SK-N-SH treated with all-trans-retinoic acid at 6 μM for 48 hours (cell line): ENCODE data around the gene FHIT.

Experiments
- ATAC-seq: fragments of 200-7000 bp; cut with Tn5 transposase; 3 replicates; pipeline ENCODE4 v1.9.1; 2020; ENCODE audit warnings: mild to moderate bottlenecking, moderate library complexity
- BACH2 ChIP-seq: fragments of 250-450 bp; sonication (Bioruptor Pico); IDR thresholded peaks from 2 replicates; pipeline ENCODE4 v1.9.0; 2021; ENCODE audit warnings: mild to moderate bottlenecking, borderline replicate concordance
- CREB5 ChIP-seq: fragments of 250-450 bp; sonication (Bioruptor Pico); IDR thresholded peaks from 2 replicates; pipeline ENCODE4 v1.5.1; 2020; ENCODE audit warnings: low read depth, mild to moderate bottlenecking, moderate library complexity
- CSDC2 ChIP-seq: fragments of 250-450 bp; sonication (Bioruptor Pico); IDR thresholded peaks from 2 replicates; pipeline ENCODE4 v1.5.0; 2020; ENCODE audit warnings: mild to moderate bottlenecking, moderate library complexity
- CSRNP3 ChIP-seq: fragments of 250-450 bp; sonication (Bioruptor Pico); IDR thresholded peaks from 2 replicates; pipeline ENCODE4 v1.5.1; 2021; ENCODE audit warnings: mild to moderate bottlenecking, moderate library complexity
- ESRRG ChIP-seq: fragments of 250-450 bp; sonication (Bioruptor Pico); IDR thresholded peaks from 2 replicates; pipeline ENCODE4 v1.6.1; 2021; ENCODE audit warnings: mild to moderate bottlenecking
- GLIS3 ChIP-seq: fragments of 250-450 bp; sonication (Bioruptor Pico); IDR thresholded peaks from 2 replicates; pipeline ENCODE4 v1.5.0; 2020; ENCODE audit warnings: mild to moderate bottlenecking, moderate library complexity
- ISL1 ChIP-seq: fragments of 250-450 bp; sonication (Bioruptor Pico); IDR thresholded peaks from 2 replicates; pipeline ENCODE4 v2.1.2; 2022; ENCODE audit warnings: mild to moderate bottlenecking, moderate library complexity
- OSR1 ChIP-seq: fragments of 250-450 bp; sonication (Bioruptor Pico); IDR thresholded peaks from 2 replicates; pipeline ENCODE4 v1.8.0; 2022; ENCODE audit warnings: moderate library complexity, mild to moderate bottlenecking, inconsistent platforms
- PATZ1 ChIP-seq: fragments of 250-450 bp; sonication (Bioruptor Pico); IDR thresholded peaks from 2 replicates; pipeline ENCODE4 v1.8.0; 2020; ENCODE audit warnings: mild to moderate bottlenecking, moderate library complexity, borderline replicate concordance
- POU6F1 ChIP-seq: fragments of 250-450 bp; sonication (Bioruptor Pico); IDR thresholded peaks from 2 replicates; pipeline ENCODE4 v1.8.0; 2021; ENCODE audit warnings: low read depth, mild to moderate bottlenecking, moderate library complexity, borderline replicate concordance
- PPARA ChIP-seq: fragments of 250-450 bp; sonication (Bioruptor Pico); IDR thresholded peaks from 2 replicates; pipeline ENCODE4 v1.5.0; 2020; ENCODE audit warnings: mild to moderate bottlenecking, borderline replicate concordance
- RARB ChIP-seq: fragments of 250-450 bp; sonication (Bioruptor Pico); IDR thresholded peaks from 2 replicates; pipeline ENCODE4 v1.8.0; 2021; ENCODE audit warnings: mild to moderate bottlenecking, moderate library complexity
- SNAI2 ChIP-seq: fragments of 250-450 bp; sonication (Bioruptor Pico); IDR thresholded peaks from 2 replicates; pipeline ENCODE4 v1.5.0; 2020; ENCODE audit warnings: mild to moderate bottlenecking, moderate library complexity
- TCF4 ChIP-seq: fragments of 250-450 bp; sonication (Bioruptor Pico); IDR thresholded peaks from 2 replicates; pipeline ENCODE4 v1.8.0; 2021; ENCODE audit warnings: mild to moderate bottlenecking, moderate library complexity, borderline replicate concordance
- TOX ChIP-seq: fragments of 250-450 bp; sonication (Bioruptor Pico); IDR thresholded peaks from 2 replicates; pipeline ENCODE4 v1.8.0; 2021; ENCODE audit warnings: mild to moderate bottlenecking, moderate library complexity, borderline replicate concordance
- TSHZ2 ChIP-seq: fragments of 250-450 bp; sonication (Bioruptor Pico); IDR thresholded peaks from 2 replicates; pipeline ENCODE4 v1.5.0; 2020; ENCODE audit warnings: mild to moderate bottlenecking, moderate library complexity
- ZC3H10 ChIP-seq: fragments of 250-450 bp; sonication (Bioruptor Pico); IDR thresholded peaks from 2 replicates; pipeline ENCODE4 v1.5.1; 2021; ENCODE audit warnings: mild to moderate bottlenecking, moderate library complexity
- ZFP3 ChIP-seq: fragments of 250-450 bp; sonication (Bioruptor Pico); IDR thresholded peaks from 2 replicates; pipeline ENCODE4 v1.5.0; 2020; ENCODE audit warnings: mild to moderate bottlenecking, moderate library complexity
- ZFP30 ChIP-seq: fragments of 450-650 bp; formaldehyde crosslinking; IDR thresholded peaks from 2 replicates; pipeline ENCODE4 v1.5.0; 2022; ENCODE audit warnings: mild to moderate bottlenecking, moderate library complexity
- ZNF565 ChIP-seq: fragments of 450-650 bp; formaldehyde crosslinking; conservative IDR thresholded peaks from 2 replicates; pipeline ENCODE4 v1.5.0; 2020; ENCODE audit warnings: low read depth, mild to moderate bottlenecking, moderate library complexity
- ZNF8 ChIP-seq: fragments of 450-650 bp; formaldehyde crosslinking; IDR thresholded peaks from 2 replicates; pipeline ENCODE4 v1.5.0; 2020; ENCODE audit warnings: mild to moderate bottlenecking, moderate library complexity

Gene FHIT

DNA sequence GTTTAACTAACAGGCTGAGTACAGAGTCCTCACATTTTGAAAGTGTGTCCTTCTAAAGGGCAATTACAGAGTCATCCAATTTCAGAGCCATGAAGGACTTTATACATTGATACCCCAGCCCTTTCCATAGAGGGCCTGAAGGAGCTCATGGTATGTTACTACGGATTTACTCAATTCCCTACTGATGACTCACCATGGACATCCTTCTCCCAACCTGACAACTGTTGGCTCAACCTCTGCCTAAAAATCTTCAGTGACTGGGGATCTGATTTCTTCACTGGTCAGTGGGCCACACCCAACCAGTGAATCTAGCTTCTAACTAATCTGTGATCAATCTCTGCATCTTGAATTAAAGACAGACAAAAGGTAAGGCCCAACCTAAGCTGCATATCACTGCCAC lies 1238.0 kb downstream of the FHIT start:
- no peak for ATAC-seq
- TF ChIP-seq ZC3H10 (CRISPR knock-in tag), result no peak
- no peak for TF ChIP-seq ISL1
- TF ChIP-seq OSR1 (CRISPR knock-in tag), result no peak
- no peak for TF ChIP-seq GLIS3 (CRISPR knock-in tag)
- TF ChIP-seq CREB5 (CRISPR knock-in tag), result no peak
- TF ChIP-seq ESRRG (CRISPR knock-in tag), result no peak
- TF ChIP-seq ZFP30, result no peak
- no peak for TF ChIP-seq TOX
- no peak for TF ChIP-seq SNAI2 (CRISPR knock-in tag)
- TF ChIP-seq ZFP3 (CRISPR knock-in tag), result no peak
- TF ChIP-seq ZNF565 (CRISPR knock-in tag), result no peak
- no peak for TF ChIP-seq CSRNP3 (CRISPR knock-in tag)
- no peak for TF ChIP-seq CSDC2 (CRISPR knock-in tag)
- no peak for TF ChIP-seq PPARA (CRISPR knock-in tag)
- no peak for TF ChIP-seq RARB (CRISPR knock-in tag)
- no peak for TF ChIP-seq POU6F1
- TF ChIP-seq PATZ1, result no peak
- TF ChIP-seq BACH2 (CRISPR knock-in tag), result no peak
- TF ChIP-seq, all 23 proteins: peak for 0

DNA sequence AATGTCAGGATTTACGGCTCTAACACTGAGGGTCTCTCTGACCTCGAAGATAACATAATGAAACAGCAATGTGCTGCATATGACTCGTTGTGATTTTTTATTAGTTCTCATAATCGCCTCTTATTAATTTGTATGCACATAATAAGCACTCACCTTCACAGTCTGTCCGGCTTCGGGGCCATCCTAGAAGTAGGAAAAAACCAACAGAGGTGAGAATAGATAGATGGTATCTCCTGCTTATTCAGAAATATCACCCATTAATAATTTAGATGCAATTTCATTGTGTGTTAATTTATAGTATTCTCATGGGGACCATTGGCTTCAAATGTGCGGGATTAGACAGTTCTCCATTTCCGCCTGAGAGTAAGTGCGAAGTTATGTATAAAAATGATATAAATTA lies 1240.0 kb downstream of the FHIT start:
- no peak for TF ChIP-seq ZFP3 (CRISPR knock-in tag)
- TF ChIP-seq ZC3H10 (CRISPR knock-in tag), result no peak
- no peak for TF ChIP-seq OSR1 (CRISPR knock-in tag)
- no peak for TF ChIP-seq ISL1
- TF ChIP-seq ZFP30, result no peak
- TF ChIP-seq ESRRG (CRISPR knock-in tag), result no peak
- no peak for TF ChIP-seq ZNF565 (CRISPR knock-in tag)
- TF ChIP-seq PATZ1, result no peak
- ATAC-seq, result no peak

DNA sequence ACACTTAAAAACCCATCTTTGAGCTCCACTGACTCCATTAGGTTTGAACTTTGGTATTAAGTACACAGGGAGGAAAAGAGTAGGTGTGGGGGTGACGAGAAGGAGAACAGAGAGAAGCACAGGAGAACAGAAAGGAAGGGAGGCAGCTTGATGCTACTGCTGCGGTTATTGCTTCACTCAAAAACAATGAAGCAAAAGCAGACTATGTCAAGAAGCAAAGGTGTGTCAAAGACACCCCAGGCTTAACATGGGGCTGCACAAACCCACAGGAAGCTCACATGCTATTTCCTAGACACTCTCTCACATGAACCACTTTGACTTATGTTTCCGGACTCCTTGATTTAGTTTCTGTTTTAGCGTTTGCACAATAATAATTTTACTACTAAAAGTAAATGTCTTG lies 1240.5 kb downstream of the FHIT start:
- no peak for ATAC-seq
- TF ChIP-seq RARB (CRISPR knock-in tag) (no peak), BACH2 (CRISPR knock-in tag) (no peak), ZNF565 (CRISPR knock-in tag) (no peak), ZNF8 (no peak), TCF4 (no peak), CSDC2 (CRISPR knock-in tag) (no peak), TOX (no peak), ISL1 (no peak), POU6F1 (no peak), TSHZ2 (CRISPR knock-in tag) (no peak), CSRNP3 (CRISPR knock-in tag) (no peak), PPARA (CRISPR knock-in tag) (no peak), ZFP30 (no peak), CREB5 (CRISPR knock-in tag) (no peak)
